Liver (tissue), 3 donors: ENCODE results near the gene WWC1.

Source experiments
- ATF3 ChIP-seq: IDR thresholded peaks from 2 replicates; pipeline ENCODE4 v1.6.1; 2016; ENCODE audit warnings: antibody characterized with exemption
- CTCF ChIP-seq: fragments of 150-350 bp; IDR thresholded peaks from 2 replicates; pipeline ENCODE4 v1.5.1; 2017; ENCODE audit warnings: improper control_type of control experiment, low read depth, low read length; ENCODE audit not compliant: missing input control
- FOXA2 ChIP-seq: IDR thresholded peaks from 2 replicates; pipeline ENCODE4 v1.6.1; 2016; ENCODE audit warnings: antibody characterized with exemption
- GABPA ChIP-seq, 2 donors: IDR thresholded peaks in 1 of 2; conservative IDR thresholded peaks in 1 of 2; 2 replicates each; pipeline ENCODE4 v1.6.1; 2016; ENCODE audit warnings: antibody characterized with exemption in 2 of 2, mild to moderate bottlenecking in 1 of 2, moderate library complexity in 1 of 2
- HNF4G ChIP-seq: IDR thresholded peaks from 2 replicates; pipeline ENCODE4 v1.6.1; 2016; ENCODE audit warnings: antibody characterized with exemption
- MAX ChIP-seq: IDR thresholded peaks from 2 replicates; pipeline ENCODE4 v1.6.1; 2016; ENCODE audit warnings: antibody characterized with exemption
- RAD21 ChIP-seq, 2 donors: IDR thresholded peaks; 2 replicates each; pipeline ENCODE4 v1.6.1; 2016; ENCODE audit warnings: antibody characterized with exemption in 2 of 2, mild to moderate bottlenecking in 2 of 2
- RXRA ChIP-seq, 2 donors: IDR thresholded peaks; 2 replicates each; pipeline ENCODE4 v1.6.1; 2017 to 2018; ENCODE audit warnings: antibody characterized with exemption in 2 of 2, mild to moderate bottlenecking in 1 of 2
- TAF1 ChIP-seq: conservative IDR thresholded peaks from 2 replicates; pipeline ENCODE4 v1.6.1; 2016; ENCODE audit warnings: antibody characterized with exemption, mild to moderate bottlenecking
- YY1 ChIP-seq: IDR thresholded peaks from 2 replicates; pipeline ENCODE4 v1.6.1; 2016; ENCODE audit warnings: antibody characterized with exemption, mild to moderate bottlenecking
- ZBTB33 ChIP-seq: IDR thresholded peaks from 2 replicates; pipeline ENCODE4 v1.6.1; 2016; ENCODE audit warnings: antibody characterized with exemption
- donor health status: healthy.
- donor health status: healthy.

GRCh38 chr5:168446983-168447619, 155.7 kb downstream of the WWC1 start:
- TF ChIP-seq CTCF (no peak), MAX (no peak), RXRA (IDR thresholded peaks at IDR 0.05) (no peak), YY1 (no peak), ZBTB33 (no peak), TAF1 (no peak), RAD21 (IDR thresholded peaks at IDR 0.05) (no peak), HNF4G (no peak), FOXA2 (no peak), GABPA (IDR thresholded peaks at IDR 0.05 in 1 of 2, conservative IDR thresholded peaks at IDR 0.05 in 1 of 2) (no peak), ATF3 (no peak)
